SK-MEL-5 (cell line): ENCODE data around the gene RALY. TPM values are rescaled to one million over a fixed set of nuclear protein-coding genes. Genes with fewer than 3 reads are reported as not detected.
"Not testable (repeated sequence)": the region's sequence is repeated elsewhere in the genome, so short reads cannot be mapped to it uniquely, and the experiment has no call there.

Experiments used
- DNase-seq: peaks from one replicate; pipeline ENCODE4 v3.0.0-alpha.2; 2016; ENCODE audit warnings: low read depth, low spot score
- in situ Hi-C: cut with HindIII; loops from 2 replicates; pipeline ENCODE4 v1.10.0; 2016; ENCODE audit warnings: low sequenced_read_pairs, high pct_unique_total_duplicates, low pct_unique_long_range_greater_than_20kb
- total RNA-seq: library from RNA; depleted of rRNA; stranded (reverse); fragments of >200 nt; shearing (Covaris generic); gene quantifications from 2 replicates; pipeline ENCODE4 v1.2.3, GENCODE V29; 2014

RALY gene
- total RNA-seq, 1 experiment from 2014 or later: 151 TPM

- no peak for DNase-seq
- in situ Hi-C loops: no loop called here
These were observed 14.8 kb downstream of the RALY start for GRCh38 chr20:34008477-34008876.

GRCh38 chr20:34010405-34010931, 16.8 kb downstream of the RALY start:
- in situ Hi-C loops: no loop called here
- DNase-seq: no peak

GRCh38 chr20:34011275-34011674, 17.6 kb downstream of the RALY start:
- in situ Hi-C loops: no loop called here
- no peak for DNase-seq

GRCh38 chr20:34012330-34012729, 18.6 kb downstream of the RALY start:
- no peak for DNase-seq
- in situ Hi-C loops: no loop called here

- in situ Hi-C loops: no loop called here
- DNase-seq: no peak
These were observed 19.0 kb downstream of the RALY start for GRCh38 chr20:34012735-34013134.

- DNase-seq: no peak
- in situ Hi-C loops: no loop called here
These were observed 19.8 kb downstream of the RALY start for GRCh38 chr20:34013554-34013953.

GRCh38 chr20:34014878-34015277, 21.2 kb downstream of the RALY start:
- DNase-seq: no peak
- in situ Hi-C loops: no loop called here

- in situ Hi-C loops: no loop called here
- no peak for DNase-seq
These were observed 22.0 kb downstream of the RALY start for GRCh38 chr20:34015401-34016335.

GRCh38 chr20:34016736-34017135, 23.0 kb downstream of the RALY start:
- in situ Hi-C loops: no loop called here
- DNase-seq: no peak

GRCh38 chr20:34017610-34018009, 23.9 kb downstream of the RALY start:
- peak; percentile 31 for DNase-seq
- in situ Hi-C loops: no loop called here

- DNase-seq: no peak
- in situ Hi-C loops: no loop called here
These were observed 24.5 kb downstream of the RALY start for GRCh38 chr20:34018166-34018565.

- in situ Hi-C loops: no loop called here
- peak; percentile 87 for DNase-seq
These were observed 28.6 kb downstream of the RALY start for GRCh38 chr20:34022151-34022838.

- no peak for DNase-seq
- in situ Hi-C loops: no loop called here
These were observed 29.1 kb downstream of the RALY start for GRCh38 chr20:34022839-34023234.

GRCh38 chr20:34023937-34024722, 30.4 kb downstream of the RALY start:
- in situ Hi-C loops: no loop called here
- DNase-seq: no peak

GRCh38 chr20:34024723-34025351, 31.1 kb downstream of the RALY start:
- DNase-seq: no peak

GRCh38 chr20:34028013-34028412, 34.3 kb downstream of the RALY start:
- in situ Hi-C loops, DNase-seq: not testable (repeated sequence)

More at GRCh38 chr20:34024723-34025351, 31.1 kb downstream of the RALY start:
- in situ Hi-C loops: no loop called here

GRCh38 chr20:34029415-34029814, 35.7 kb downstream of the RALY start:
- in situ Hi-C loops: no loop called here
- no peak for DNase-seq
